Heart left ventricle (tissue), 13 donors: ENCODE data around the gene MICAL3.

Source experiments
- POLR2A ChIP-seq, 2 donors: fragments of 450-650 bp; IDR thresholded peaks; one replicate each; pipeline ENCODE4 v1.6.1; 2017; ENCODE audit warnings: antibody characterized with exemption in 2 of 2, mild to moderate bottlenecking in 2 of 2, moderate library complexity in 2 of 2
- TF ChIP-seq, protein P1 (sequence below), 12 donors: fragments of 200-600 bp; sonication (generic) in 4 of 12; IDR thresholded peaks; one replicate each; pipeline versions ENCODE4 v1.5.0 to v1.8.0; 2018 to 2022; ENCODE audit warnings: antibody characterized with exemption in 12 of 12, mild to moderate bottlenecking in 5 of 12
- donor health status: ischemic (EF 13 %, LVEDD 7.1; RV severe dilation, severe dysfunction).
- donor health status: DM: no; HTN: yes; CAD: no.
- donor health status: DM: no; HTN: no; CAD: no.
- donor health status: ischemic (EF 25% LVEDD 6.9; RV normal size, moderate dysfunction).
- donor health status: ischemic (EF 25% LVEDD 5.7; RV mildly dilated, moderate dysfunction).
- donor health status: ischemic (EF 35%, LVEDD 5.7; RV mildly dilated, moderate dysfunction).
- donor health status: nonischemic (EF 11% LVEDD 7.7; RV severe dilation, severe dysfunction).
- donor health status: DM: yes; HTN: yes; CAD: no.
- donor health status: PGD.
- donor health status: ischemic (EF 29% LVEDD 5.4; RV normal size, mild dysfunction).
- donor health status: nonischemic (EF 23%, LVEDD 6.1; RV moderate dilation, normal function).

DNA sequence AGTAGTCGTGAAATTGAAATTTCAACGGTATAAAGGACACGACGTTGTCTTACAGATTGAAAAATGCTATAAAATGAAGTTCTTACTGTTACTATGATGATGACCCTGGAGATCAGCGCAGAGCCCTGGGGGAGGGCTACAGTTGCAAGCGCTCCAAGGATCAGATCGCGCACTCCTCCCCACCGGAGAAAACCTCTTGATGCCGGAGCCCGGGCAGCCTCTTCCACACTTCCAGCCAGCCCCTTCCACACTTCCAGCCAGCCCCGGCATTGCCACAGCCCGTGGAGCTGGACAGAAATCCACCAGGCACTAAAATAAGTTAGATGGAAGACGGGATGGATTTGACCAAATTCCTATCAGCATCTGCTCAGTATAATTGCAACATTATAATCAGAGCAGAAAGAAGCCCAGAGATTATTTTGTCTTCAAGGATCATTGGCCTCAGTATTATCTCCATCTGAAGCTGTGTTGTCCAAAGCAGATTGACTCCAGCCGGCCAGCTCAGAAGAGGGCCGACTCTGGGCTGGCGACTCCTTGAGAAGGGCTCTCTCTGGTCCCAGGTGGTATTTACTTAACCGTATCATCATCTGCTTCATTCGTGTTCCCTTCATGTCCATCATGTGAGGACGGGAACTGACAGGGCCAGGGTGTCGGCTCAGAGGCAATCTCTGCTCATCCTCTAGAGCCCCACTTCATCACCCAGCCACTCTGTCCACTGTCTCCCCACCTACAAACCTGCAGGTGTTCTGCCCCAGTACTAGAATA is 777 bp upstream of the MICAL3 start:
- TF ChIP-seq POLR2A (IDR thresholded peaks at IDR 0.05) = no peak
- TF ChIP-seq, protein P1, sequence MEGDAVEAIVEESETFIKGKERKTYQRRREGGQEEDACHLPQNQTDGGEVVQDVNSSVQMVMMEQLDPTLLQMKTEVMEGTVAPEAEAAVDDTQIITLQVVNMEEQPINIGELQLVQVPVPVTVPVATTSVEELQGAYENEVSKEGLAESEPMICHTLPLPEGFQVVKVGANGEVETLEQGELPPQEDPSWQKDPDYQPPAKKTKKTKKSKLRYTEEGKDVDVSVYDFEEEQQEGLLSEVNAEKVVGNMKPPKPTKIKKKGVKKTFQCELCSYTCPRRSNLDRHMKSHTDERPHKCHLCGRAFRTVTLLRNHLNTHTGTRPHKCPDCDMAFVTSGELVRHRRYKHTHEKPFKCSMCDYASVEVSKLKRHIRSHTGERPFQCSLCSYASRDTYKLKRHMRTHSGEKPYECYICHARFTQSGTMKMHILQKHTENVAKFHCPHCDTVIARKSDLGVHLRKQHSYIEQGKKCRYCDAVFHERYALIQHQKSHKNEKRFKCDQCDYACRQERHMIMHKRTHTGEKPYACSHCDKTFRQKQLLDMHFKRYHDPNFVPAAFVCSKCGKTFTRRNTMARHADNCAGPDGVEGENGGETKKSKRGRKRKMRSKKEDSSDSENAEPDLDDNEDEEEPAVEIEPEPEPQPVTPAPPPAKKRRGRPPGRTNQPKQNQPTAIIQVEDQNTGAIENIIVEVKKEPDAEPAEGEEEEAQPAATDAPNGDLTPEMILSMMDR (IDR thresholded peaks at IDR 0.05) = no peak
